Activated CD8-positive, alpha-beta memory T cell treated with anti-CD3 and anti-CD28 coated beads, Interleukin-2, amount 10 ng/mL, durations not matched to agents 7 days and 5 days (primary cell): ENCODE results near the gene DCST1. TPM values are rescaled to one million over a fixed set of nuclear protein-coding genes. Genes with fewer than 3 reads are reported as not detected.

Source experiments
- ATAC-seq: fragments of 150-1000 bp; cut with Tn5 transposase; one replicate; pipeline ENCODE4 v1.10.0; 2021; ENCODE audit warnings: moderate library complexity
- CTCF ChIA-PET: fragments of 350-600 bp; sonication (Branson Sonifier 250); formaldehyde crosslinking; loops from one replicate; lab custom pipeline; 2021; ENCODE audit warnings: antibody characterized with exemption; lab: Charles Lee
- DNase-seq: peaks from one replicate; pipeline ENCODE4 v3.0.0-alpha.2; 2020
- H3K27ac Mint-ChIP-seq: one replicate; pipeline ENCODE4 v1.8.0; 2021; ENCODE audit warnings: mild to moderate bottlenecking, mixed read lengths
- H3K27me3 Mint-ChIP-seq: one replicate; pipeline ENCODE4 v1.8.0; 2021; ENCODE audit warnings: mixed read lengths
- H3K36me3 Mint-ChIP-seq: one replicate; pipeline ENCODE4 v1.8.0; 2021; ENCODE audit warnings: mild to moderate bottlenecking, mixed read lengths
- H3K4me1 Mint-ChIP-seq: one replicate; pipeline ENCODE4 v1.8.0; 2021; ENCODE audit warnings: mixed read lengths
- H3K4me3 Mint-ChIP-seq: one replicate; pipeline ENCODE4 v1.8.0; 2021; ENCODE audit warnings: mild to moderate bottlenecking, moderate library complexity, mixed read lengths
- H3K9me3 Mint-ChIP-seq: one replicate; pipeline ENCODE4 v1.8.0; 2022; ENCODE audit warnings: low read depth, mixed read lengths
- total RNA-seq, 2 experiments: library from RNA; stranded (reverse); gene quantifications; one replicate each; pipeline ENCODE4 v1.2.3, GENCODE V29; 2021

Gene DCST1
- total RNA-seq, 2 experiments from 2014 or later, result not detected

DNA sequence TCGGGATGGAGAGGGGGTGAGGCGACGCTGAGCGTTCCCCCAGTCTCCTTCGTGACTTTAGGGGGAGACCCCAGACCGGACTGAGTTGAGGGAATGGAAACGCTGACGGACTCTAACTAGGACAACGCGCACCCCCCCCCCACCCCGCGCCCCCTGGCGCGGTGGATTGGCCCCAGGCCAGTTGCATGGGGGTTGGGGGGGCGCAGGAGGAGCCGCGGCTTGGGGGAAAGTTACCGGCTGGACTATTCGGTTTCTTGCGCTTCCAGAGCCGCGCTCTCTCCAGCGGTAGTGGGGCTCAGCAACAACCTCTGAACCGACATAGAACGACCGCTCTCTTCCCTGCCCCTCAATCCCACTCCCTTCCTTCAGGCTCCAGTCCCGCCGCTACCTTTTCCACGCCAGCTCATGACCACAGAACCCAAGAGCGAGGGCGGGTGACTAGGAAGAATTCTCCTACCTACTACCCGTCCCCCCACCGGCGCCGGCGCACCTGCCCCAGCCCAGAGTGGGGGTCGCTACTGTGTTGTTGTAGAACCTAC, 30.3 kb upstream of the DCST1 start:
- DNase-seq, result no peak
- CTCF ChIA-PET, result interaction anchor here (0.9 to 13.5 kb wide), 4 partner anchors 12 to 81 kb away, joined by 3 to 212 read pairs (median 10); partner anchors contain the start of gene FLAD1
- no peaks in the 10 kb centered on the region for H3K9me3 Mint-ChIP-seq
- peak overlapping the region; percentile 98 for H3K4me3 Mint-ChIP-seq
- H3K27ac Mint-ChIP-seq, result peak overlapping the region; percentile 93
- ATAC-seq, result no peak
- H3K36me3 Mint-ChIP-seq, result peaks cover 3% of the 10 kb centered on the region
- peaks cover 54% of the 10 kb centered on the region for H3K4me1 Mint-ChIP-seq
- H3K27me3 Mint-ChIP-seq, result no peaks in the 10 kb centered on the region

DNA sequence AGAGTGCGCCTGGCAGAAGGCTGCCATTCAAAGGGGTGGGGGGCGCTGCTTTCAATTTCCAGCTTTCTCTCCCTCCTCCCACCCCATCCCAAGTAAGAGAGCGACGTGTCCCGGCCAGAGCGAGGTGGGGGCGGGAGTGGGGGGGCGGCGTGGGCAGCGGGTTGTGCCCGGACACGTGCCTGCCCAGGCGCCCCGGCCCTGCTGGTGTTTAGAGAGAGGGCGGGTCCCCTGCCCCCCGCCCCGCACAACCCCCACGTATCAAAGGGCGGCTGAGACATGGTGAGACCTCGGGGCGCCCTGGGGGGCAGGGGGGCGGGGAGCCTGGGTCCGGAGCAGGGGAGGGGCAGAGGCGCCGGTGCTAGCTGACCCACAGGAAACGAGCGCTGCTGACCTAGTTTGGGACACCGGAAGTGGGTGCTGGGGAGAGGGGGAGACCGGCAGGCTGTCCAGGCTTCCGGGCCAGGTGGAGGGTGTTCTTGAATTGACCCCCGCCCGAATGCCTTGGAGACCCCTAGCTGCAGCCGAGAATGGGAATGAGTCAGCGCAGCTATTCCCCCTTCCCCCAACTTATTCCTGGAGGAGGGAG, 29.8 kb upstream of the DCST1 start:
- Mint-ChIP-seq H3K4me3 (peak overlapping the region; percentile 98), H3K36me3 (peaks cover 3% of the 10 kb centered on the region), H3K9me3 (no peaks in the 10 kb centered on the region), H3K27ac (peak overlapping the region; percentile 93), H3K4me1 (peaks cover 51% of the 10 kb centered on the region), H3K27me3 (no peaks in the 10 kb centered on the region)
- CTCF ChIA-PET, result interaction anchor here (0.8 to 13.5 kb wide), 6 partner anchors 11 to 60 kb away, joined by 3 to 212 read pairs (median 3); partner anchors contain the start of genes ADAM15, CKS1B and FLAD1
- peak; percentile 66 for DNase-seq
- no peak for ATAC-seq

DNA sequence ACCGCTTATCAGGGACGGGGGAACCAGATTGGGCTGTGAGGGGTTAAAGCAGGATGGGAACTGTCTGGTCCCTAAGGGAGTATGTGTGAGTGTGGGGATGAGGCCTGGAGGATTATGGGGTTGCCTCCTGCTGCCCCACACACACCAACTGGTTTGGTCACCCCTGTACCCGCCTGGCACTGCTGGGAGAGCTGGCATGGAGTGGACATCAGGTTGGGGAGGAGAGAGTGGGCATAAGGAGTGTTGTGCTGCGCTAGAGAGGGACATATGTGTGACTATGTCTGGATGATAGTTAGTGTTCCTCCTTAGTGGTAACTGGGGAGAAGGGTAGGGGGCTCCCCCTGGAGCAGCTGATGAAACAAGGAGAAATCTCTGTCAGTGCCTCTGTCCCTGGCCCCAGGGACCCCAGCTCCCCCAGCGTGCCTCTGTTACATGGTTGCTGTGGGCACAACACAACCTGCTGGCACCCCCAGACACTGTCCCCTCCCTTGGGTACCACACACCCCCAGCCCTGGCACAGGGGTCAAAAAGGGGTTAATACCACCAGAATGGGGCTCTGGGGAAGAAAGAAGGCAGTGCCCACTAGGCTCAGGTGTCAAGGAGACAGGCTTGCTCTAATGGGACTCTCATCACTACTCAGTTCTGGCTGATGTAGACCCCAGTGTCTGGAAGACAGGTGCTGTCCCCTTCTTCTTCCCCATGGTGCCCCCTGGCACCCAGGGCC, 29.1 kb upstream of the DCST1 start:
- no peaks in the 10 kb centered on the region for H3K27me3 Mint-ChIP-seq
- H3K27ac Mint-ChIP-seq, result peak overlapping the region; percentile 84
- H3K36me3 Mint-ChIP-seq, result peaks cover 4% of the 10 kb centered on the region
- H3K9me3 Mint-ChIP-seq, result no peaks in the 10 kb centered on the region
- H3K4me3 Mint-ChIP-seq, result peak overlapping the region; percentile 98
- ATAC-seq (no peak), DNase-seq (no peak)
- H3K4me1 Mint-ChIP-seq, result peaks cover 52% of the 10 kb centered on the region
- CTCF ChIA-PET, result interaction anchor here (0.8 to 13.5 kb wide), 6 partner anchors 11 to 61 kb away, joined by 3 to 212 read pairs (median 3); partner anchors contain the start of genes ADAM15, CKS1B and FLAD1

DNA sequence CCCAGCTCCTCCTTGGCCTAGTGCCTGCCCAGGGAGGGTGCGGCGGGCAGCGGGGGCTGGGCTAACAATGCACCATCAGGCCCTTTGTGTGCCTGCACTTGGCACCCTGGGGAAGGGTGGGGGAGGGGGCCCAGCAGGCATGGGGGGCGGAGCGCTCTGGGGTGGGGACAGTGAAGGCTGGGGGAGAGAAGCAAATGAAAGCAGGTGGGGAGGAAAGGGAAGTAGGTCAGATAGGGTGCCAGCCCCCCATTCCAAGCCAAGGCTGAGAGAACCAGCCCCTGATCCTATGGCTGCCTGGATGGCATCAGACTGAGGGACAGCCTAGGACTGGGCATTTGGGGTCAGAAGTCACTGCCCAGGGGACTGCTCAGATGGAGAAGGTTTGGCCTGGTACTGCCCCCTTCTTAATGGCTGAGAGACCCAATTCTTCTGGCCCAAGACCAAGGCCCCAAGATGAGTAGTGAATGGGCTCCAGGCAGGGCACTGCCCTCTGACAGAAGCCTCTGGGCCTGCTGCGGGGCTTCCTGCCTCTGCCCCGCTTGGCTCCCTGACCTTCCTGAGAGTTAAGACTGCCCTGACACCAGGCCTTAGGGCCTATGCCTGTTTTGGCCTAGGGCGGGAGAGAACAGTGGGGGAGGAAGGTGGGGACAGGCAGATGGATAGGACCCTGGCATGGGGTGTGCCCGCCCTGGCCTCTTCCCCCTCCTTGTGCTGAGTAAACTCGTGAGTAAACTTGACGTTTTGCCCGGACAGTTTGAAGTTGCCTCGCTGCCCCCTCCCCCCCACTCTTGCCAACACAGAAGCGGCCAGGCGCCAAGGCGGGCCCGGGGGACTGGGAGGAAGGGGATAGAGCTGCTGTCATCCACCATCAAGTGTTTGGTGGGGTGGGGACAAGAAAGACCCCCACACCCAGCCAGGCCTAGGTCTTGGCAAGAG, 28.3 kb upstream of the DCST1 start:
- Mint-ChIP-seq H3K4me1 (peaks cover 52% of the 10 kb centered on the region), H3K27ac (peak overlapping the region; percentile 95), H3K27me3 (no peaks in the 10 kb centered on the region), H3K4me3 (peak overlapping the region; percentile 32), H3K36me3 (peaks cover 7% of the 10 kb centered on the region), H3K9me3 (no peaks in the 10 kb centered on the region)
- CTCF ChIA-PET, result interaction anchor here (1.1 to 18.7 kb wide), 7 partner anchors 10 to 80 kb away, joined by 3 to 328 read pairs (median 9); partner anchors contain the start of genes ADAM15, EFNA4 and FLAD1
- ATAC-seq (no peak), DNase-seq (no peak)

DNA sequence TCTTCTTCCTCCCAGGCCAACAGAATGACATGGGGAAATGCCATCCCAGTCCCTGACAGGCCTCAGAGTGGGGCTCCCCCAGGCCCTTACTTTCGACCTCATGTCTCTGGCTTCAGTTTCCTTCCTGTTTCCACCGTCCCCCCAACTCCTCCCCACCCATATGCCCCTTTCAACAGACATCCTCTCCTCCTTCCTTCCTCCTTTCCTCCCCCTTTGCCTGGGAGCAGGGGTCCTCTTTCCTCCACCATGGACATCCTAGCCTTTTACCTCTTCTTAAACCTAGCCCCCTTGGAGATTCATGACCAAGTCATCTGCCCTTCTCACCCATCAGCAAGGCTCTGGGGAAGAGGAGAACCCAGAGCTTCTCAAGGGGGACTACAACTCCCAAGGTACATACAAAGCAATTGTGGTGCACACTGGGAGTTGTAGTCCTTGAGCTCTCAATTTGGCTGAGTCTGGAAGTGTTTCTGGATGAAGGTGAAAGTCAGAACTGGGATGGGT, 27.0 kb upstream of the DCST1 start:
- H3K27ac Mint-ChIP-seq, result peak overlapping the region; percentile 95
- CTCF ChIA-PET, result interaction anchor here (0.7 to 18.7 kb wide), 5 partner anchors 12 to 79 kb away, joined by 3 to 328 read pairs (median 4); partner anchors contain the start of genes ADAM15, EFNA4 and PMVK
- peaks cover 11% of the 10 kb centered on the region for H3K36me3 Mint-ChIP-seq
- ATAC-seq (peak; percentile 41), DNase-seq (peak; percentile 65)
- no peaks in the 10 kb centered on the region for H3K27me3 Mint-ChIP-seq
- H3K4me1 Mint-ChIP-seq, result peaks cover 62% of the 10 kb centered on the region
- H3K4me3 Mint-ChIP-seq, result peak overlapping the region; percentile 54
- H3K9me3 Mint-ChIP-seq, result no peaks in the 10 kb centered on the region

DNA sequence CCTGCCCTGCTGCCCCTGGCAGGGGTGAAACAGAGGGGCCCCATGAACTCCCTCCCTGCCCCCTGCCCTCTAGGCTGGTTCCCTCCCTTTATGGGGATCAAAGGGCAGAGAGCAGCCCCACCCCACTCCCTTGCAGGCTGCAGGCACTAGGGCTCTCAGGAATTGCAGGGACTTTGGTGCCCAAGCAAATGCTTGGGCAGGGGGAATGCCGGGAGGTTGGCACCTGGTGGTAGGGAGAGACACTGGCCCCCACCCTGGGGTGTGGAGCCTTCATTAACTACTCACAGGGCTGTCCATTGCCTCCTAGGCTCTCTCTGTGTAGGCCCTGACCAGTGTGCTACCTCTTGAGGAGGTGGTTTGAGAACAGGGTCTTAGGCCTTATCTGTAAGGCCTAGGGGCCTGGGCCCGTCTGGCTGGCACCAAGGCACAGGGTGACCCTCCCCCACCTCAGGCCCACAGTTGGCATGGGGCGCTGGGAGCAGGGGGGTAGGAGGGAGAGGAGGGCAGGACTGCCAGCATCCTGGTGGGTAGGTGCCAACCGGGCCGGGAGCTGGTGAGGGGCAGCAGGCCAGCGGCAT, 26.3 kb upstream of the DCST1 start:
- Mint-ChIP-seq H3K36me3 (peaks cover 11% of the 10 kb centered on the region), H3K27ac (peak overlapping the region; percentile 95), H3K4me1 (peaks cover 68% of the 10 kb centered on the region), H3K4me3 (no peak overlapping the region), H3K27me3 (no peaks in the 10 kb centered on the region), H3K9me3 (no peaks in the 10 kb centered on the region)
- DNase-seq, result no peak
- no peak for ATAC-seq
- CTCF ChIA-PET, result interaction anchor here (0.7 to 18.7 kb wide), 9 partner anchors 8 to 78 kb away, joined by 3 to 328 read pairs (median 4); partner anchors contain the start of genes ADAM15, EFNA4, PBXIP1 and PMVK

DNA sequence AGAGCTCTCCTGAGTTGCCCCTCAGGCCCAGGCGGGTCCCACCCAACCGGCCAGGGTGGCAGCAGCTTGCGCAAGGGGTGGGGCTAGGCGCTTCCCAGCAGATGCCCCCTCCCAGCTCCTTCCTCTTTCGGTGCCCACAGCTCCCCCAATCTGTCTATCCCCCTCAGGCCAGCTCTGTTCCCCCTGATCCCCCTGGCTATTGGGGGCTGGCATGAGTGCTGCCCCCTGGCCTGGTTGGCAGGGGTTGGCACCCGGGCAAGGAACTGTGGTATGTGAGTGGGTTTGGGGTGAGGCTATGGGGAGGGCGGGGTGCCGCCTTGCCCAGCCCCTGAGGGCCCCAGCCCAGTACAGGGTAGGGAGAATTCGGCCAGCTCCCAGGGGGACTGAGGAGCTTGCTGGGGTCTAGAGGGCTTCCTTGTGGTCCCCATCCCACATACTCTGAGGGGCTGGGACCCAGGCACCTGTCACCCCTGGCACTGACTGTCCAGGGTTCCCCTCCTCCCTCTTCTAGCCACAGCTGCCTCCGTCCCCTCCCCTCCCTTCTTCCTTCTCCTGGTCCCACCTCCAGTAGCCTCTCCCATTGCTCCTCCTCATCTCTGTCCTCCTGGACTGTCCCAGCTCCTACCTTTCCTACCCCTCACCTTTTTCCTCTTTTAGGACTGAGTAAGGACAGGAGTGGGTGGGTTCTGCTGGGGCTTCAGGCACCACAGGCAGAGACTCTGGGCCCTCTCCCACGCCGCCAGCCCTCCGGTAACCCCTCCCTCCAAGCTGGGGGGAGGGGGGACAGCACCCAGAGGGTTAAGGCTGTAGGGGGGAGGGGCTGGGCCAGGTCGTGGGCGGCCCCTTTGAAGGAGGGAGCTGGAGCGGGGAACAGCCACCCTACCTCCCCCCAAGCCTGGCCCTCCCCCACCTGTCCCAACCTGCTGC, 25.3 kb upstream of the DCST1 start:
- Mint-ChIP-seq H3K4me3 (no peak overlapping the region), H3K4me1 (peaks cover 77% of the 10 kb centered on the region), H3K27me3 (no peaks in the 10 kb centered on the region), H3K27ac (peak overlapping the region; percentile 11), H3K9me3 (no peaks in the 10 kb centered on the region), H3K36me3 (peaks cover 11% of the 10 kb centered on the region)
- DNase-seq, result no peak
- CTCF ChIA-PET, result interaction anchor here (0.6 to 18.7 kb wide), 8 partner anchors 9 to 248 kb away, joined by 3 to 328 read pairs (median 4); partner anchors contain the start of genes ADAM15, EFNA4 and PBXIP1
- ATAC-seq, result no peak

DNA sequence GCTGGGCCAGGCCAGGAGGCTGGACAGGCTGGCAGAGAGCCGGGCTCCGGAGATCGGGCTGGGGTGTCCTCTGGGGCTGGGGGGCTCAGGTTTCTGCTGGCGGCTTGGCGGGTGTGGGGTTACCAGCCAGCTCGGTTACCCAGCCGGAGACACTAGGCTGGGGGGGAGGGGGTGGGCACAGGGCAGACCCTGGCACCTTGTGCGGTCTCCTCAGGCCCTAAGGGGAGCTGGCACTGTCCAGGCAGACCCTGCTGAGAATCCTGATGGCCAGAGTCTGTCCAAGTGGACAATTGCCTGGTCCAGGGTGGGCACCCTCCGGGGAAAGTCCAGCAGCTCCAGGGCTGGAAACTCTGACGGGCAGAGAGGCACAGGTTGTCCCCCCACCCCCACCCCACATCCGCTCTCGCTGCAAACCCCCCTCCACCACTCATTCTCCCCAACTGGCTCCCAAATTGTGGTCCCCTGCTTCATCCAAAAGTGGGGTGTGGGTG, 24.4 kb upstream of the DCST1 start:
- H3K36me3 Mint-ChIP-seq, result peaks cover 10% of the 10 kb centered on the region
- ATAC-seq, result no peak
- H3K9me3 Mint-ChIP-seq, result no peaks in the 10 kb centered on the region
- H3K4me1 Mint-ChIP-seq, result peaks cover 81% of the 10 kb centered on the region
- H3K27ac Mint-ChIP-seq, result peak overlapping the region; percentile 87
- DNase-seq, result no peak
- CTCF ChIA-PET, result interaction anchor here (1.7 to 18.7 kb wide), 4 partner anchors 9 to 43 kb away, joined by 9 to 328 read pairs (median 146); partner anchors contain the start of genes ADAM15, EFNA4, LENEP and ZBTB7B
- no peaks in the 10 kb centered on the region for H3K27me3 Mint-ChIP-seq
- peak overlapping the region; percentile 67 for H3K4me3 Mint-ChIP-seq

DNA sequence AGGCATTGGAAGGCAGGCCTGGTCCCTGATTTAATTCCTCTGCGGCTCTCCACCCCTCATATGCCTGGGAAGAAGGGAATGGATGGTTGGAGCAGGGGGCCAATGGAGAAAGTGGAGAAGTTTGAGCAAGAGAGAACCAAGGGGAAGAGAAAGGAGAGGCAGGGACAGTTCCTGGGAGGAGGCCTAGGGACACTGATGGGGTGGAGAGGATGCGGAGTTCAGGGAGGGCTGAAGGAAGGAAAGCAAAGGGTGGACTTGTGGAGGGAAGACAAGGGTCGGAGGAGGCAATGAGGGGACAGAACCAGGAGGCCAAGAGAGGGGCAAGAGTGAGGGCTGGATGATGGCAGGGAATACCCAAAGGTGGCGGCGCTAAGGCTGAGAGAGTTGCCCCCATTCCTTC, 23.9 kb upstream of the DCST1 start:
- H3K4me3 Mint-ChIP-seq, result peak overlapping the region; percentile 67
- H3K4me1 Mint-ChIP-seq, result peaks cover 77% of the 10 kb centered on the region
- ATAC-seq, result no peak
- no peaks in the 10 kb centered on the region for H3K9me3 Mint-ChIP-seq
- CTCF ChIA-PET, result interaction anchor here (1.0 to 18.7 kb wide), 4 partner anchors 9 to 54 kb away, joined by 3 to 328 read pairs (median 146); partner anchors contain the start of genes ADAM15, EFNA4, LENEP and PBXIP1
- H3K27me3 Mint-ChIP-seq, result no peaks in the 10 kb centered on the region
- DNase-seq, result no peak
- H3K27ac Mint-ChIP-seq, result peak overlapping the region; percentile 87
- H3K36me3 Mint-ChIP-seq, result peaks cover 10% of the 10 kb centered on the region

DNA sequence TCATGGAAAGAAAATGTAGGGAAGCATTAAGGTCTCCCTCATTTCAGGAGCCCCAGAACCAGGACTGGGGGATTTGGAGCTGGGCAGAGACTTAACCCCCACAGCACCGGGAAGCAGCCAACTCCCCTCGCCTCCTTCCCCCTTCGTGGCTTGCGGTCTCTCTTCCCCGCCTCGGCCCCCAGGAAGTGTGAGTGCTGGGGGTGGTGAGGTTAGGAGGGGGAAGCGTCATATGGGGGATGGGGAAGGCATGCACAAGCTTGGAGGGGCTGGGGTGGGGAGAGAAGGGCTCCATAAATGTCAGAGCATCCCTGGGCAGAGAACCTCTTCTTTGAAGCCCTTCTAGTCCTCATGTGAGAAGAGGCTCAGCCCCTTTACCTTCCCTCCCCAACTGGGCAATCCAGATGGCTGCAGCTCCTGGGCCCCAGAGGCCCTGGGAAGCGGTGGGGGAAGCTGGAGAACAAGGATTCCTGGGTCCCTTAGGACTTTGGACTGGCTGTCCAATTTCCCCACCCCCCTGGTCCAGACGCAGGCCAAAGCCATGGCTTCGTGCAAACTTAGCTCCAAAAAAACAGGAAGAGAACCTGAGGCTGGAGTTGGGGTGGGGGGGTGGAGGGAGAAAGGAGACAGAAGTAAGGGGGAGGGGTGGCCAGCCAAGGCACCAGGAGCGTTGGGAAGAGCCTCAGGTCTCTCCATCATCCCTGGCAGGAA, 23.3 kb upstream of the DCST1 start:
- peak overlapping the region; percentile 87 for H3K27ac Mint-ChIP-seq
- DNase-seq (no peak), ATAC-seq (no peak)
- H3K36me3 Mint-ChIP-seq, result peaks cover 10% of the 10 kb centered on the region
- H3K4me3 Mint-ChIP-seq, result peak overlapping the region; percentile 67
- H3K27me3 Mint-ChIP-seq, result no peaks in the 10 kb centered on the region
- CTCF ChIA-PET, result interaction anchor here (0.7 to 18.7 kb wide), 6 partner anchors 8 to 451 kb away, joined by 3 to 328 read pairs (median 42); partner anchors contain the start of genes ADAM15, EFNA4, LENEP and PBXIP1
- H3K9me3 Mint-ChIP-seq, result no peaks in the 10 kb centered on the region
- peaks cover 73% of the 10 kb centered on the region for H3K4me1 Mint-ChIP-seq
